SK-N-SH (cell line): ENCODE data around the gene TEX44. TPM values are rescaled to one million over a fixed set of nuclear protein-coding genes. Genes with fewer than 3 reads are reported as not detected.
A peak's percentile ranks its signal among the peaks of the same experiment; 100 is the strongest.

ENCODE experiments used
- CTCF ChIA-PET: fragments of 300-600, 350-600 bp; formaldehyde crosslinking; extraction: SDS; loops from one replicate; lab custom pipeline; 2021; lab: Yijun Ruan, JAX
- POLR2A ChIA-PET: fragments of 350-600 bp; sonication (Branson Sonifier 250); formaldehyde crosslinking; extraction: SDS; loops from one replicate; lab custom pipeline; 2020; ENCODE audit warnings: antibody characterized with exemption, inconsistent platforms; lab: Yijun Ruan, JAX
- DNase-seq: peaks from one replicate; pipeline ENCODE4 v3.0.0; 2012
- H2AFZ ChIP-seq: fragments of 200-600 bp; sonication (generic); 2 replicates; pipeline ENCODE4 v1.8.1; 2016; ENCODE audit warnings: antibody characterized with exemption, mild to moderate bottlenecking, low read depth
- H3F3A ChIP-seq: fragments of 200-600 bp; sonication (generic); replicated peaks from 2 replicates; pipeline ENCODE3; 2016; ENCODE audit warnings: antibody characterized with exemption, mild to moderate bottlenecking; ENCODE audit not compliant: insufficient read depth
- H3K27ac ChIP-seq, 2 experiments: fragments of 200-500 bp in 1 of 2; fragments of 200-600 bp in 1 of 2; sonication (Bioruptor generic) in 1 of 2; sonication (generic), shearing (Covaris generic) in 1 of 2; 2 replicates each; pipeline versions ENCODE4 v1.5.1 to v1.6.1; 2014 to 2016; ENCODE audit warnings: low read depth in 2 of 2, inconsistent platforms in 1 of 2, low read length in 1 of 2, mild to moderate bottlenecking in 1 of 2, mixed read lengths in 1 of 2
- H3K27me3 ChIP-seq: fragments of 200-600 bp; sonication (generic), shearing (Covaris generic); 2 replicates; pipeline ENCODE4 v1.6.1; 2016; ENCODE audit warnings: mixed run types; ENCODE audit not compliant: insufficient read depth
- H3K36me3 ChIP-seq, 2 experiments: fragments of 200-500 bp in 1 of 2; fragments of 200-600 bp in 1 of 2; sonication (Bioruptor generic) in 1 of 2; sonication (generic) in 1 of 2; replicated peaks in 1 of 2; 2 replicates each; pipeline versions ENCODE3 to v1.5.1; 2014 to 2016; ENCODE audit warnings: low read length in 1 of 2, mild to moderate bottlenecking in 1 of 2; ENCODE audit not compliant: insufficient read depth in 2 of 2, control insufficient read depth in 1 of 2
- H3K4me1 ChIP-seq, 2 experiments: fragments of 200-500 bp in 1 of 2; fragments of 200-600 bp in 1 of 2; sonication (Bioruptor generic) in 1 of 2; sonication (generic), shearing (Covaris generic) in 1 of 2; 2 replicates each; pipeline versions ENCODE4 v1.5.1 to v1.6.1; 2014 to 2016; ENCODE audit warnings: low read depth in 1 of 2, low read length in 1 of 2, mixed run types in 1 of 2; ENCODE audit not compliant: insufficient read depth in 2 of 2, control insufficient read depth in 1 of 2
- H3K4me2 ChIP-seq: fragments of 200-600 bp; sonication (generic), shearing (Covaris generic); 2 replicates; pipeline ENCODE4 v1.6.1; 2017; ENCODE audit warnings: mixed run types
- H3K4me3 ChIP-seq, 2 experiments: fragments of 200-500 bp in 1 of 2; fragments of 200-600 bp in 1 of 2; sonication (Bioruptor generic) in 1 of 2; sonication (generic), shearing (Covaris generic) in 1 of 2; 2 replicates each; pipeline versions ENCODE4 v1.5.1 to v1.8.1; 2014 to 2016; ENCODE audit warnings: low read depth in 2 of 2, inconsistent platforms in 1 of 2, low read length in 1 of 2, mild to moderate bottlenecking in 1 of 2, mixed read lengths in 1 of 2, moderate library complexity in 1 of 2
- H3K79me2 ChIP-seq: fragments of 200-600 bp; sonication (generic); 2 replicates; pipeline ENCODE4 v1.8.1; 2017; ENCODE audit warnings: mild to moderate bottlenecking; ENCODE audit not compliant: insufficient read depth
- H3K9ac ChIP-seq: fragments of 200-600 bp; sonication (generic); 2 replicates; pipeline ENCODE4 v1.6.1; 2017; ENCODE audit warnings: mixed run types
- H3K9me2 ChIP-seq: fragments of 200-600 bp; sonication (generic); 2 replicates; pipeline ENCODE4 v1.6.1; 2017; ENCODE audit warnings: mixed run types
- H3K9me3 ChIP-seq: fragments of 200-600 bp; sonication (generic); 2 replicates; pipeline ENCODE4 v1.6.1; 2017; ENCODE audit warnings: mixed run types, mild to moderate bottlenecking, moderate library complexity
- H4K20me1 ChIP-seq: fragments of 200-600 bp; sonication (generic); 2 replicates; pipeline ENCODE4 v1.6.1; 2017; ENCODE audit warnings: mild to moderate bottlenecking, mixed run types; ENCODE audit not compliant: insufficient read depth
- EP300 ChIP-seq, 2 experiments: IDR thresholded peaks; 2 replicates each; pipeline versions ENCODE4 v1.4.0 to v1.6.1; 2012; ENCODE audit warnings: borderline replicate concordance in 1 of 2, low read depth in 1 of 2, low read length in 1 of 2
- EZH2phosphoT487 ChIP-seq: fragments of 200-600 bp; sonication (generic); IDR thresholded peaks from 2 replicates; pipeline ENCODE4 v1.6.1; 2017; ENCODE audit warnings: low read depth, mixed run types, mild to moderate bottlenecking, antibody characterized with exemption, moderate library complexity, borderline replicate concordance
- FOSL2 ChIP-seq: IDR thresholded peaks from 2 replicates; pipeline ENCODE4 v1.4.0; 2012; ENCODE audit warnings: low read depth, mild to moderate bottlenecking, moderate library complexity, borderline replicate concordance
- GABPA ChIP-seq: IDR thresholded peaks from 2 replicates; pipeline ENCODE4 v1.4.0; 2012; ENCODE audit warnings: low read depth, mild to moderate bottlenecking
- NFIC ChIP-seq: IDR thresholded peaks from 2 replicates; pipeline ENCODE4 v1.4.0; 2012; ENCODE audit warnings: borderline replicate concordance
- PBX3 ChIP-seq: IDR thresholded peaks from 2 replicates; pipeline ENCODE4; 2012
- POLR2AphosphoS5 ChIP-seq: IDR thresholded peaks from 2 replicates; pipeline ENCODE4 v1.6.1; 2012; ENCODE audit warnings: low read depth, low read length
- REST ChIP-seq: IDR thresholded peaks from 2 replicates; pipeline ENCODE4 v1.6.1; 2012; ENCODE audit warnings: mild to moderate bottlenecking, low read depth, low read length, moderate library complexity
- SMC3 ChIP-seq: IDR thresholded peaks from 2 replicates; pipeline ENCODE4 v1.6.1; 2012; ENCODE audit warnings: low read depth, low read length, improper control_type of control experiment
- TAF1 ChIP-seq: IDR thresholded peaks from 2 replicates; pipeline ENCODE4 v1.6.1; 2012; ENCODE audit warnings: low read depth, mild to moderate bottlenecking, low read length, moderate library complexity, borderline replicate concordance
- TCF12 ChIP-seq: IDR thresholded peaks from 2 replicates; pipeline ENCODE4 v1.4.0; 2012
- TEAD4 ChIP-seq: IDR thresholded peaks from 2 replicates; pipeline ENCODE4 v1.4.0; 2012; ENCODE audit warnings: mild to moderate bottlenecking, borderline replicate concordance; ENCODE audit not compliant: insufficient read depth
- USF2 ChIP-seq: fragments of 150-350 bp; IDR thresholded peaks from 2 replicates; pipeline ENCODE4 v1.6.1; 2017; ENCODE audit warnings: antibody characterized with exemption, low read length, low read depth, borderline replicate concordance
- YY1 ChIP-seq: IDR thresholded peaks from 2 replicates; pipeline ENCODE4 v1.4.0; 2012; ENCODE audit warnings: low read depth, mild to moderate bottlenecking
- WGBS: methylation state at CpG from one replicate; pipeline ENCODE4 v1.1.6; 2017; ENCODE audit warnings: low lambda C conversion rate; 5-methylcytosine and 5-hydroxymethylcytosine counted together
- polyA plus RNA-seq, 3 experiments: library from polyadenylated mRNA; depleted of rRNA; stranded (reverse); fragments of >200 nt; gene quantifications; 2 replicates each; pipeline ENCODE4 v1.2.3, GENCODE V29; 2012
- TF ChIP-seq, protein P1 (sequence below): IDR thresholded peaks from 2 replicates; pipeline ENCODE4 v1.4.0; 2012; ENCODE audit warnings: low read depth, borderline replicate concordance
- TF ChIP-seq, protein P2 (sequence below): fragments of 200-600 bp; sonication (generic); IDR thresholded peaks from 2 replicates; pipeline ENCODE4 v1.6.1; 2017; ENCODE audit warnings: antibody characterized with exemption, mild to moderate bottlenecking, moderate library complexity

The TEX44 gene
- polyA plus RNA-seq, 1 of the 3 experiments (the other 2 are of a cell fraction), result not detected

- no peak for TF ChIP-seq EP300 (IDR thresholded peaks at IDR 0.05; ENCODE audit: borderline replicate concordance in 1 of 2, low read depth in 1 of 2, low read length in 1 of 2)
- TF ChIP-seq SMC3, result no peak
- TF ChIP-seq TCF12, result no peak
- TF ChIP-seq EZH2phosphoT487, result no peak
- no peak for TF ChIP-seq TEAD4
- TF ChIP-seq YY1, result no peak
- TF ChIP-seq, protein P1, sequence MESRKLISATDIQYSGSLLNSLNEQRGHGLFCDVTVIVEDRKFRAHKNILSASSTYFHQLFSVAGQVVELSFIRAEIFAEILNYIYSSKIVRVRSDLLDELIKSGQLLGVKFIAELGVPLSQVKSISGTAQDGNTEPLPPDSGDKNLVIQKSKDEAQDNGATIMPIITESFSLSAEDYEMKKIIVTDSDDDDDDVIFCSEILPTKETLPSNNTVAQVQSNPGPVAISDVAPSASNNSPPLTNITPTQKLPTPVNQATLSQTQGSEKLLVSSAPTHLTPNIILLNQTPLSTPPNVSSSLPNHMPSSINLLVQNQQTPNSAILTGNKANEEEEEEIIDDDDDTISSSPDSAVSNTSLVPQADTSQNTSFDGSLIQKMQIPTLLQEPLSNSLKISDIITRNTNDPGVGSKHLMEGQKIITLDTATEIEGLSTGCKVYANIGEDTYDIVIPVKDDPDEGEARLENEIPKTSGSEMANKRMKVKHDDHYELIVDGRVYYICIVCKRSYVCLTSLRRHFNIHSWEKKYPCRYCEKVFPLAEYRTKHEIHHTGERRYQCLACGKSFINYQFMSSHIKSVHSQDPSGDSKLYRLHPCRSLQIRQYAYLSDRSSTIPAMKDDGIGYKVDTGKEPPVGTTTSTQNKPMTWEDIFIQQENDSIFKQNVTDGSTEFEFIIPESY, result no peak
These were observed 19.4 kb downstream of the TEX44 start (continued) for GRCh38 chr2:231612109-231612455.

DNA sequence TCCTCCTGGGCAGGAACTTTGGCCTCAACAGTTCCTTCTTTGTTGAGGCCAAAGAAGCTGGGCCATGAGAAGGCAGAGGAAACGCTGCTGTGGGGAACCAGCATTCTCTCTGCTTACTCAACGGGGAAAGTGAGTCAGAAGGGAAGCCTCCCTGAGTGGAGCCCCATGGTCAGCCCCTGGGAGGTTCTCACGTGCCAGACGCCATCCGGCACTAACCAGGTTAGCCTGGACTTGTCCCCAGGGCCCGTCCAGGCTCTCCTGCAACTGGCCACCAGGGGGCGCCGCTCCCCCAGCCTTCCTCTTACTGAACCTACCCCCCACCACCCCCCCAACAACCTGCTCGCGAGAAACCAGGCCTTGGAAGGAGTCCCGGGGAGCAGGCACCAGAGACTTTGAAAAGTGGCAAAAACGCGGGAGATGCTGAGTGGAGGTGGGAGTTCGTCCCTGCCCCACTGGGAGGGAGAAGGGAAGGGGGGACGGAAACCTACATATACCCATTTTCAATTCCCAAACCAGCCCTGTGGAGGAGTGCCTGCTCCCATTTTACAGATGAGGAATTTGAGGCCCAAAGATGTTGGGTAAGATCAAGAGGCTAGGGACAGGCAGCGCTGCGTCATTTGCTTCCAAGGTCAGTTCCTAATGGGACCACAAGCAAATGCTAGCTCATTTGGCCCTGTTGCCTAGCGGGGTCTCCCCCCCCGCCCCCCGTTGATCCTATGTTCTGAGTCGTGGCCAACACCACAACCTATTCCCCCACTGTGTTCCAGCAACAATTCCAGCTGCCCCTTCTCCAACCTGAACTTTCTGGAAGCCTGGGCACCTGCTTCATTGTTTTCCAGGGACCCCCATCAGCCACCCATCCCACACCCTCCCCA is 20.0 kb downstream of the TEX44 start:
- Histone ChIP-seq H3K4me1 (peaks cover 24 to 26% of the 10 kb centered on the region in 2 experiments; a peak in 3 of 4 replicates), H3K9me3 (no peaks in the 10 kb centered on the region), H3K79me2 (no peaks in the 10 kb centered on the region), H3K36me3 (no peaks in the 10 kb centered on the region), H4K20me1 (no peaks in the 10 kb centered on the region), H2AFZ (peak overlapping the region; percentile 67), H3F3A (peaks cover 11% of the 10 kb centered on the region), H3K27me3 (no peaks in the 10 kb centered on the region), H3K9me2 (no peaks in the 10 kb centered on the region), H3K4me3 (peak overlapping the region in 1 of 2 experiments; percentile 40; a peak in 1 of 4 replicates), H3K9ac (peak overlapping the region; percentile 56; the same call in 1 of the 2 replicates), H3K4me2 (no peak overlapping the region; the same call in 1 of the 2 replicates), H3K27ac (peak overlapping the region in 1 of 2 experiments; percentile 89; a peak in 3 of 4 replicates)
- WGBS, result 41% methylated on average over 16 of the region's 21 CpGs
- POLR2A ChIA-PET, result interaction anchor here (1.1 to 1.8 kb wide), 3 partner anchors 8 to 96 kb away, joined by 4 to 14 read pairs (median 10); partner anchors contain the start of gene PTMA
- DNase-seq, result peak; percentile 93
- CTCF ChIA-PET, result interaction anchor here (0.6 to 11.6 kb wide), 32 partner anchors 8 to 167 kb away, joined by 3 to 256 read pairs (median 4); partner anchors contain the start of genes PTMA and TEX44
- TF ChIP-seq TCF12, result peak; percentile 31; the same call in 1 of the 2 replicates
- no peak for TF ChIP-seq GABPA
- TF ChIP-seq FOSL2, result peak; percentile 49; the same call in 1 of the 2 replicates
- TF ChIP-seq NFIC, result peak; percentile 22; the same call in 1 of the 2 replicates
- TF ChIP-seq REST, result no peak
- TF ChIP-seq USF2, result 0 out of 2 replicates have a peak, but pooled peaks have one; percentile 20
- TF ChIP-seq TAF1, result peak; percentile 20; the same call in 1 of the 2 replicates
- TF ChIP-seq, protein P1, result peak; percentile 87
- TF ChIP-seq PBX3, result no peak
- TF ChIP-seq, protein P2, sequence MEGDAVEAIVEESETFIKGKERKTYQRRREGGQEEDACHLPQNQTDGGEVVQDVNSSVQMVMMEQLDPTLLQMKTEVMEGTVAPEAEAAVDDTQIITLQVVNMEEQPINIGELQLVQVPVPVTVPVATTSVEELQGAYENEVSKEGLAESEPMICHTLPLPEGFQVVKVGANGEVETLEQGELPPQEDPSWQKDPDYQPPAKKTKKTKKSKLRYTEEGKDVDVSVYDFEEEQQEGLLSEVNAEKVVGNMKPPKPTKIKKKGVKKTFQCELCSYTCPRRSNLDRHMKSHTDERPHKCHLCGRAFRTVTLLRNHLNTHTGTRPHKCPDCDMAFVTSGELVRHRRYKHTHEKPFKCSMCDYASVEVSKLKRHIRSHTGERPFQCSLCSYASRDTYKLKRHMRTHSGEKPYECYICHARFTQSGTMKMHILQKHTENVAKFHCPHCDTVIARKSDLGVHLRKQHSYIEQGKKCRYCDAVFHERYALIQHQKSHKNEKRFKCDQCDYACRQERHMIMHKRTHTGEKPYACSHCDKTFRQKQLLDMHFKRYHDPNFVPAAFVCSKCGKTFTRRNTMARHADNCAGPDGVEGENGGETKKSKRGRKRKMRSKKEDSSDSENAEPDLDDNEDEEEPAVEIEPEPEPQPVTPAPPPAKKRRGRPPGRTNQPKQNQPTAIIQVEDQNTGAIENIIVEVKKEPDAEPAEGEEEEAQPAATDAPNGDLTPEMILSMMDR, result peak; percentile 97
- TF ChIP-seq POLR2AphosphoS5, result no peak
